SK-N-SH (cell line): ENCODE results near the gene MAP3K4.

Source experiments
- CHD2 ChIP-seq: fragments of 150-350 bp; IDR thresholded peaks from 2 replicates; pipeline ENCODE4 v1.6.1; 2018; ENCODE audit warnings: low read length; ENCODE audit not compliant: partially characterized antibody
- EZH2phosphoT487 ChIP-seq: fragments of 200-600 bp; sonication (generic); IDR thresholded peaks from 2 replicates; pipeline ENCODE4 v1.6.1; 2017; ENCODE audit warnings: low read depth, mixed run types, mild to moderate bottlenecking, antibody characterized with exemption, moderate library complexity, borderline replicate concordance
- FOXJ3 ChIP-seq: sonication (generic); formaldehyde crosslinking; IDR thresholded peaks from 2 replicates; pipeline ENCODE4 v1.5.1; 2020; ENCODE audit warnings: mild to moderate bottlenecking, missing genetic modification reagents
- GABPA ChIP-seq: IDR thresholded peaks from 2 replicates; pipeline ENCODE4 v1.4.0; 2012; ENCODE audit warnings: low read depth, mild to moderate bottlenecking
- GATA2 ChIP-seq: sonication (generic); formaldehyde crosslinking; IDR thresholded peaks from 2 replicates; pipeline ENCODE4 v1.5.0; 2020; ENCODE audit warnings: mild to moderate bottlenecking, missing genetic modification reagents
- MXI1 ChIP-seq: IDR thresholded peaks from 2 replicates; pipeline ENCODE4 v1.6.1; 2012; ENCODE audit warnings: mild to moderate bottlenecking, low read depth, low read length, improper control_type of control experiment
- POLR2AphosphoS5 ChIP-seq: IDR thresholded peaks from 2 replicates; pipeline ENCODE4 v1.6.1; 2012; ENCODE audit warnings: low read depth, low read length
- RAD21 ChIP-seq: IDR thresholded peaks from 2 replicates; pipeline ENCODE4 v1.6.1; 2012; ENCODE audit warnings: mild to moderate bottlenecking, low read length
- TAF1 ChIP-seq: IDR thresholded peaks from 2 replicates; pipeline ENCODE4 v1.6.1; 2012; ENCODE audit warnings: low read depth, mild to moderate bottlenecking, low read length, moderate library complexity, borderline replicate concordance
- YY1 ChIP-seq: IDR thresholded peaks from 2 replicates; pipeline ENCODE4 v1.4.0; 2012; ENCODE audit warnings: low read depth, mild to moderate bottlenecking
- TF ChIP-seq, protein P1 (sequence below): IDR thresholded peaks from 2 replicates; pipeline ENCODE4 v1.4.0; 2012; ENCODE audit warnings: low read depth
- TF ChIP-seq, protein P2 (sequence below): fragments of 200-600 bp; sonication (generic); IDR thresholded peaks from 2 replicates; pipeline ENCODE4 v1.6.1; 2017; ENCODE audit warnings: antibody characterized with exemption, mild to moderate bottlenecking, moderate library complexity
- TF ChIP-seq, protein P3 (sequence below): IDR thresholded peaks from 2 replicates; pipeline ENCODE4 v1.4.0; 2012; ENCODE audit warnings: low read depth, borderline replicate concordance

DNA sequence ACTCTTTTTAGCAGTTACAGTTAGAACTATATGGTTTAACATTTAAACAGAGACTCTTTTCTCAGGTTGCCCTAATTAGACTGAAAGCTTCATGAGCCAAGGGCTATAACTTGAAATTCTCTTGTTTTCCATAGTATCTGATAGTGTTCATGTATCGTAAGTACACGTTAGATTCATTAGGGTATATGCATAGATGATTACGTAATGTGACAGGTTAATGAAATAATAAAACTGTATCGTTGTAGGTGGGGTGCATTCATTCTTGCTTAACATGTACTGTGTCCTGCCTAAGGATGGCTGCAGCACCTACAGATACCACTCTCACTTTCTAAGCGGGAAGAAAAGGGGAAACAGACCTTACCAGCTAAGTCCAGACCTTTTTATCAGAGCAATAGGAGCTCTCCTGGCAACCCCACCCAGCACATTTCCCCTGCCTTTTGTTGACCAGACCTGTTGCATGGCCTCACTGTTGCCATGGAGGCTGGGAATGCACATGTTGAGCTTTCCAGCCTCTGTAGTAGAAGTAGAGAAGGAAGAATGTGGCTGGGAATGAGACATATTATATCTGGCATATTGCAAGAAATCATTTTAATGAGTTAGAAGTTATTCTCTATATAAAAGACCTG lies 83.0 kb downstream of the MAP3K4 start:
- TF ChIP-seq GATA2 (CRISPR knock-in tag) (no peak), POLR2AphosphoS5 (no peak), EZH2phosphoT487 (no peak), CHD2 (no peak), MXI1 (no peak), RAD21 (no peak), YY1 (no peak), FOXJ3 (no peak), TAF1 (no peak), GABPA (no peak)
- TF ChIP-seq, protein P1, sequence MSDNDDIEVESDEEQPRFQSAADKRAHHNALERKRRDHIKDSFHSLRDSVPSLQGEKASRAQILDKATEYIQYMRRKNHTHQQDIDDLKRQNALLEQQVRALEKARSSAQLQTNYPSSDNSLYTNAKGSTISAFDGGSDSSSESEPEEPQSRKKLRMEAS, result no peak
- TF ChIP-seq, protein P2, sequence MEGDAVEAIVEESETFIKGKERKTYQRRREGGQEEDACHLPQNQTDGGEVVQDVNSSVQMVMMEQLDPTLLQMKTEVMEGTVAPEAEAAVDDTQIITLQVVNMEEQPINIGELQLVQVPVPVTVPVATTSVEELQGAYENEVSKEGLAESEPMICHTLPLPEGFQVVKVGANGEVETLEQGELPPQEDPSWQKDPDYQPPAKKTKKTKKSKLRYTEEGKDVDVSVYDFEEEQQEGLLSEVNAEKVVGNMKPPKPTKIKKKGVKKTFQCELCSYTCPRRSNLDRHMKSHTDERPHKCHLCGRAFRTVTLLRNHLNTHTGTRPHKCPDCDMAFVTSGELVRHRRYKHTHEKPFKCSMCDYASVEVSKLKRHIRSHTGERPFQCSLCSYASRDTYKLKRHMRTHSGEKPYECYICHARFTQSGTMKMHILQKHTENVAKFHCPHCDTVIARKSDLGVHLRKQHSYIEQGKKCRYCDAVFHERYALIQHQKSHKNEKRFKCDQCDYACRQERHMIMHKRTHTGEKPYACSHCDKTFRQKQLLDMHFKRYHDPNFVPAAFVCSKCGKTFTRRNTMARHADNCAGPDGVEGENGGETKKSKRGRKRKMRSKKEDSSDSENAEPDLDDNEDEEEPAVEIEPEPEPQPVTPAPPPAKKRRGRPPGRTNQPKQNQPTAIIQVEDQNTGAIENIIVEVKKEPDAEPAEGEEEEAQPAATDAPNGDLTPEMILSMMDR, result no peak
- TF ChIP-seq, protein P3, sequence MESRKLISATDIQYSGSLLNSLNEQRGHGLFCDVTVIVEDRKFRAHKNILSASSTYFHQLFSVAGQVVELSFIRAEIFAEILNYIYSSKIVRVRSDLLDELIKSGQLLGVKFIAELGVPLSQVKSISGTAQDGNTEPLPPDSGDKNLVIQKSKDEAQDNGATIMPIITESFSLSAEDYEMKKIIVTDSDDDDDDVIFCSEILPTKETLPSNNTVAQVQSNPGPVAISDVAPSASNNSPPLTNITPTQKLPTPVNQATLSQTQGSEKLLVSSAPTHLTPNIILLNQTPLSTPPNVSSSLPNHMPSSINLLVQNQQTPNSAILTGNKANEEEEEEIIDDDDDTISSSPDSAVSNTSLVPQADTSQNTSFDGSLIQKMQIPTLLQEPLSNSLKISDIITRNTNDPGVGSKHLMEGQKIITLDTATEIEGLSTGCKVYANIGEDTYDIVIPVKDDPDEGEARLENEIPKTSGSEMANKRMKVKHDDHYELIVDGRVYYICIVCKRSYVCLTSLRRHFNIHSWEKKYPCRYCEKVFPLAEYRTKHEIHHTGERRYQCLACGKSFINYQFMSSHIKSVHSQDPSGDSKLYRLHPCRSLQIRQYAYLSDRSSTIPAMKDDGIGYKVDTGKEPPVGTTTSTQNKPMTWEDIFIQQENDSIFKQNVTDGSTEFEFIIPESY, result no peak
